Uterus (tissue), 2 donors: Measurements from ENCODE around the gene SRGAP1.

ENCODE experiments used
- POLR2A ChIP-seq, 2 donors: fragments of 450-650 bp; IDR thresholded peaks; one replicate each; pipeline ENCODE4 v1.6.1; 2016; ENCODE audit warnings: antibody characterized with exemption in 2 of 2, mild to moderate bottlenecking in 1 of 2, moderate library complexity in 1 of 2
- TF ChIP-seq, protein P1 (sequence below), 4 experiments: fragments of 200-600 bp in 2 of 4; fragments of 450-650 bp in 2 of 4; sonication (generic) in 2 of 4; IDR thresholded peaks; one replicate each; pipeline ENCODE4 v1.5.1; 2016 to 2019; ENCODE audit warnings: antibody characterized with exemption in 4 of 4, mild to moderate bottlenecking in 2 of 4, moderate library complexity in 1 of 4

DNA sequence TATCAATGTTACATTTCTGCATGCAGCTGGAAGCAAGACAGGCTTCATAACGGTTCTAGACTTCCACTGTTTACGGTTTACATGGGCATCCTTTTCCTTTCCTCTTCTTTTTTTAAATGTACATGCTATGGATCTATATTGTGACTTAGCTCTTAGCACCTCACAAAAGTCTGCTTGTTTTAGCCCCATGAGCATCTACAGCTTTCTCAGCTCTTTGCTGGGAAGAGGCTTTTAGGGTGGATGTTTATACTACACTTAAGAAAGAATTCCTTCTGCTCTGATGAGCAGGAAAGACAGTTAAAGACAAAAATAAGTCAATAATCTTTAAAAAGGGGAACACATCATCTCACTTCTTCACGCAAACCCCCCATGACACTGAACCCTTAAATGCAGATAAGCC, 326.2 kb downstream of the SRGAP1 start:
- no peak for TF ChIP-seq POLR2A (IDR thresholded peaks at IDR 0.05)
- TF ChIP-seq, protein P1, sequence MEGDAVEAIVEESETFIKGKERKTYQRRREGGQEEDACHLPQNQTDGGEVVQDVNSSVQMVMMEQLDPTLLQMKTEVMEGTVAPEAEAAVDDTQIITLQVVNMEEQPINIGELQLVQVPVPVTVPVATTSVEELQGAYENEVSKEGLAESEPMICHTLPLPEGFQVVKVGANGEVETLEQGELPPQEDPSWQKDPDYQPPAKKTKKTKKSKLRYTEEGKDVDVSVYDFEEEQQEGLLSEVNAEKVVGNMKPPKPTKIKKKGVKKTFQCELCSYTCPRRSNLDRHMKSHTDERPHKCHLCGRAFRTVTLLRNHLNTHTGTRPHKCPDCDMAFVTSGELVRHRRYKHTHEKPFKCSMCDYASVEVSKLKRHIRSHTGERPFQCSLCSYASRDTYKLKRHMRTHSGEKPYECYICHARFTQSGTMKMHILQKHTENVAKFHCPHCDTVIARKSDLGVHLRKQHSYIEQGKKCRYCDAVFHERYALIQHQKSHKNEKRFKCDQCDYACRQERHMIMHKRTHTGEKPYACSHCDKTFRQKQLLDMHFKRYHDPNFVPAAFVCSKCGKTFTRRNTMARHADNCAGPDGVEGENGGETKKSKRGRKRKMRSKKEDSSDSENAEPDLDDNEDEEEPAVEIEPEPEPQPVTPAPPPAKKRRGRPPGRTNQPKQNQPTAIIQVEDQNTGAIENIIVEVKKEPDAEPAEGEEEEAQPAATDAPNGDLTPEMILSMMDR (IDR thresholded peaks at IDR 0.05): no peak
